Astrocyte of the cerebellum (primary cell): ENCODE data around the gene TMEM181.
"Not testable (repeated sequence)": the region's sequence is repeated elsewhere in the genome, so short reads cannot be mapped to it uniquely, and the experiment has no call there.

ENCODE experiments used
- DNase-seq: peaks from one replicate; pipeline ENCODE4 v3.0.0-alpha.2; 2011; ENCODE audit warnings: low read depth
- H3K4me3 ChIP-seq: 2 replicates; pipeline ENCODE4 v1.5.1; 2011; ENCODE audit warnings: mild to moderate bottlenecking, low read depth, low read length, moderate library complexity
- in situ Hi-C: cut with HindIII; loops from 2 replicates; pipeline ENCODE4 v1.10.0; 2017; ENCODE audit warnings: low sequenced_read_pairs
- TF ChIP-seq, protein P1 (sequence below): IDR thresholded peaks from 2 replicates; pipeline ENCODE4 v1.5.1; 2012; ENCODE audit warnings: low read length, low read depth, moderate library complexity, mild to moderate bottlenecking; ENCODE audit errors: missing control alignments

The TMEM181 gene

DNA sequence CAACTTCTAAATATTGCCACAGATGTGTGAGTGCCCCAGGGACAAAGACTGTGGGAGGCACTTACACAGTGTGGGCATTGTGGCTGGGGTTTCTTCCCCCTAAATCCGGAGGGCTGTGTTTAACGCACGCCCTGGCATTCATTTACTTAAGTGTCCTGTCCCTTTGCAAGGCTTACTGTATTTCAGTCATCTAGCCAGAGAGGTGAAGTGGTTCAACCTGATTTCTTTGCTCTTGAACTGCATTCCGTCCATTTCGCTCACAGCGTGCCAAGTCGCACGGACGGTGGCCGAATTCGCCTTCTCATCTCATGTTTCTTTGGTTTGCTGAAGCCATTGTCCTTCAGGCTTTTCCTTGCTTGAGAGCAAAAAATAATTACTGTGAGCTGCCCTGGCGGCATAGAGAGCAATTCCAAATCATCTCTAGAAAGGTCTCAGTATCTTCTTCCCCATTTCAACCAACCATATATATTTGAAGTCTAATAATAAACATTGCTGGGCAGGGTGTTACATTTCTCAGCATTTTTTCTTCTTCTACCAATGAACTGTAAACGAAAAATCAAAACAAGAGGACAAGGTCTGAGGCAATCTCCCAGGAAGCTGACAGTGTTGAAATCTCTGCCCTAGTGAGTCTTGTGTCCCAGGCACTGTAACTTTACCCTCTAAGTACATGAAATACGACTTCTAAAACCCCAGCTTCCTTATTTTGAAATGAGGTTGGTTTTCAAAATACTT is 106.9 kb downstream of the TMEM181 start:
- TF ChIP-seq, protein P1, sequence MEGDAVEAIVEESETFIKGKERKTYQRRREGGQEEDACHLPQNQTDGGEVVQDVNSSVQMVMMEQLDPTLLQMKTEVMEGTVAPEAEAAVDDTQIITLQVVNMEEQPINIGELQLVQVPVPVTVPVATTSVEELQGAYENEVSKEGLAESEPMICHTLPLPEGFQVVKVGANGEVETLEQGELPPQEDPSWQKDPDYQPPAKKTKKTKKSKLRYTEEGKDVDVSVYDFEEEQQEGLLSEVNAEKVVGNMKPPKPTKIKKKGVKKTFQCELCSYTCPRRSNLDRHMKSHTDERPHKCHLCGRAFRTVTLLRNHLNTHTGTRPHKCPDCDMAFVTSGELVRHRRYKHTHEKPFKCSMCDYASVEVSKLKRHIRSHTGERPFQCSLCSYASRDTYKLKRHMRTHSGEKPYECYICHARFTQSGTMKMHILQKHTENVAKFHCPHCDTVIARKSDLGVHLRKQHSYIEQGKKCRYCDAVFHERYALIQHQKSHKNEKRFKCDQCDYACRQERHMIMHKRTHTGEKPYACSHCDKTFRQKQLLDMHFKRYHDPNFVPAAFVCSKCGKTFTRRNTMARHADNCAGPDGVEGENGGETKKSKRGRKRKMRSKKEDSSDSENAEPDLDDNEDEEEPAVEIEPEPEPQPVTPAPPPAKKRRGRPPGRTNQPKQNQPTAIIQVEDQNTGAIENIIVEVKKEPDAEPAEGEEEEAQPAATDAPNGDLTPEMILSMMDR, result no peak
- H3K4me3 ChIP-seq, result no peak overlapping the region
- no peak for DNase-seq
- in situ Hi-C loops, result no loop called here

DNA sequence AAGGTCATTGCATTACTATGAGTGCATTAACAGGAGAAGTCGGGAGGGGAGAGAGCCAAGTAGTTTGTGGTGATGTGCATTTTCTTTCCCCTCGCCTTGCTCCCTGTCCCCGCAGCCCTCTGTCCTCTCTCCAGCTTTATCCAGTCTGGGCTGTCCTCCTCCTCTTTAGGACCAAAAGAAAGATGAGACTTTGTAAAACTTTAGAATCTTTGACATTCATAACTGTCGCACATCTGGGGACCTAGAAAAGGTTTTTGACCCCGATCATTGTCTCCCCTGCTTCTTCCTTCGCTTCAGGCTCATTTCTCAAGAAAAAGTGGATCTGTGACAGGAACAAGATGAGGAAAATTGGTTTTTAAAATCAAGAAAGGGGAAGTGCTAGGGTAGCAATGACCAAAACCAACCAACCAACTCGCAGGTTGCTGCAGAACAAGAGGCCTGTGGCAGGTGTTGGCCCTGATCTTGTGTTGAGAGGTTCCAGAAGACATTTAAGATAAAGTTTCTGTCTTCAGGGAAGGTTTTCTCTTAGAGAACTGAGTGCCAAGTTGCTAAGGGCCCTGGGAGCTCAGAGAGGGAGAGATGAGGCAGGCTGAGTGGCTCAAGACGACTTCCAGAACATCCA is 107.6 kb downstream of the TMEM181 start:
- in situ Hi-C loops, result no loop called here
- H3K4me3 ChIP-seq, result no peak overlapping the region
- DNase-seq, result no peak
- TF ChIP-seq, protein P1, result no peak

DNA sequence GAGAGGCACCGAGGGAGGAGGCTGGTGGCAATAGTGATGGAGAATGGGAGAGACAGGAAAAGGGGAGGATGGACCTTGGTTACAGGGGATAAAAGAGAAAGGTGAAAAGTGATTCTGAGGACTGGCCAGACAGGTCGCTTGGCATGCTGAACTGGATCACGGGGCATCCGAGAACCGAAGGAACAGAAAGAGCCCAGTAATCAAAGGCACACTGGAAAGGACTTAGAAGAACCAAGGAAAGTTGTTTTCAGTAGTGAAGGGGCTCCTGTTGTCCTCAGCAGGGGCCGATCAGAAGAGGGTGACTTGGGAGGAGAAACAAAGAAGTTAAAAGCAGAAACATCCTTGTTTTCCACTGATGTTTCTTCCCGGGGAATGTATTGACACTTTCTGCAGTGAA is 108.8 kb downstream of the TMEM181 start:
- in situ Hi-C loops, result no loop called here

GRCh38 chr6:158669145-158670035 is 109.5 kb downstream of the TMEM181 start:
- in situ Hi-C loops, result no loop called here
- TF ChIP-seq, protein P1, result no peak
- peak; percentile 39 for DNase-seq
- no peak overlapping the region for H3K4me3 ChIP-seq

More for the DNA sequence above, 108.8 kb downstream of the TMEM181 start:
- TF ChIP-seq, protein P1, result no peak
- DNase-seq, result no peak
- H3K4me3 ChIP-seq, result no peak overlapping the region

DNA sequence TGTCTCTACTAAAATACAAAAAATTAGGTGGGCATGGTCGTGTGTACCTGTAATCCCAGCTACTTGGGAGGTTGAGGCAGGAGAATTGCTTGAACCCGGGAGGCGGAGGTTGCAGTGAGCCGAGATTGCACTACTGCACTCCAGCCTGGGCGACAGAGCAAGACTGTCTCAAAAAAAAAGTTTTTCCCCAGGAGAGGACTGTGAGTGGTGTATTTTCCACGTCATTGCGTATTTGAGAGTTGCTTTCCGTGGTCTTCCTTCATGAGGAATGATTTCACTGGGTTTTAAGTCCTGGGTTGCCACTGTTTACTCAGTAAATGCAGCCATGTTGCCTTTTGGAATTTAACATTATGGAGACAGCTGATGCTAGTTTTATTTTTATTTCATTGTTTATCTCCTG is 112.2 kb downstream of the TMEM181 start:
- in situ Hi-C loops, DNase-seq, H3K4me3 ChIP-seq: not testable (repeated sequence)

DNA sequence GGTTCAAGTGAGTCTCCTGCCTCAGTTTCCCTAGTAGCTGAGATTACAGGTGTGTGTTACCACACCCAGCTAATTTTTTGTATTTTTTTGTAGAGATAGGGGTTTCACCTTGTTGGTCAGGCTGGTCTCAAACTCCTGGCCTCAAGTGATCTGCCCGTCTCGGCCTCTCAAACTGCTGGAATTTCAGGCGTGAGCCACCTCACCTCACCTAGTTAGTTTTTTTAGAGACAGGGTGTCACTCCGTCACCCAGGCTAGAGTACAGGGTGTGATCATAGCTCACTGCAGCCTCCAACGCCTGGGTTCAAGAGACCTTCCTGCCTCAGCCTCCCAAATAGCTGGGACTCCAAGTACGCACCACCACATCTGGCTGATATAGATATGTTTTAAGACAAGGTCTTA is 112.8 kb downstream of the TMEM181 start:
- in situ Hi-C loops, result no loop called here

More for the DNA sequence above, 112.8 kb downstream of the TMEM181 start:
- no peak for DNase-seq
- TF ChIP-seq, protein P1, result no peak
- no peak overlapping the region for H3K4me3 ChIP-seq
